SU-DHL-6 (cell line): ENCODE data around the gene BRI3.

Source experiments
- EZH2phosphoT487 ChIP-seq: fragments of 200-600 bp; sonication (generic), shearing (Covaris generic); conservative IDR thresholded peaks from 2 replicates; pipeline ENCODE4 v1.6.1; 2018; ENCODE audit warnings: mild to moderate bottlenecking, antibody characterized with exemption, low read length, moderate library complexity, mixed read lengths
- TF ChIP-seq, protein P1 (sequence below): fragments of 200-600 bp; sonication (generic); IDR thresholded peaks from one replicate; pipeline ENCODE4 v1.5.1; 2017; ENCODE audit warnings: antibody characterized with exemption, mild to moderate bottlenecking, low read length, moderate library complexity; ENCODE audit not compliant: insufficient read depth, poor library complexity, severe bottlenecking

DNA sequence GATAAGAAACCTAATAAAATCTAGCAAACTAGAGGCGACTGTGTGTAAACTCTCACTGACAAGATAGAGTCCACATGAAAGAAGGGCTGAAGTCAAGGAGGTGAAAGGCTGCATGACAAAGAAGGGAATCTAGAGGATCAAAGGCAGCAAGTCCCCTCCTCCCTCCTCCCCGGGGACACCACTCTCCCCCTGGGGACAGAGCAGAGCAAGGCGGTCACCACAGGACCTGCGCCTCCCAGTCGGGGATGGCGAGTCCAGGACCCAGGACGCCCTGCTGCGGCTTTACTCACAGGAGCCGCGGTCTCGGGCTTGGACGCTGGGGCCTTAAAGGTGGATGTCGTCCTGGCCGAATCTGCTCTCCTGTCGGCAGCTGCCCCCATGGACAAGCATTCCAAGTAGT lies 22.4 kb downstream of the BRI3 start:
- TF ChIP-seq, protein P1, sequence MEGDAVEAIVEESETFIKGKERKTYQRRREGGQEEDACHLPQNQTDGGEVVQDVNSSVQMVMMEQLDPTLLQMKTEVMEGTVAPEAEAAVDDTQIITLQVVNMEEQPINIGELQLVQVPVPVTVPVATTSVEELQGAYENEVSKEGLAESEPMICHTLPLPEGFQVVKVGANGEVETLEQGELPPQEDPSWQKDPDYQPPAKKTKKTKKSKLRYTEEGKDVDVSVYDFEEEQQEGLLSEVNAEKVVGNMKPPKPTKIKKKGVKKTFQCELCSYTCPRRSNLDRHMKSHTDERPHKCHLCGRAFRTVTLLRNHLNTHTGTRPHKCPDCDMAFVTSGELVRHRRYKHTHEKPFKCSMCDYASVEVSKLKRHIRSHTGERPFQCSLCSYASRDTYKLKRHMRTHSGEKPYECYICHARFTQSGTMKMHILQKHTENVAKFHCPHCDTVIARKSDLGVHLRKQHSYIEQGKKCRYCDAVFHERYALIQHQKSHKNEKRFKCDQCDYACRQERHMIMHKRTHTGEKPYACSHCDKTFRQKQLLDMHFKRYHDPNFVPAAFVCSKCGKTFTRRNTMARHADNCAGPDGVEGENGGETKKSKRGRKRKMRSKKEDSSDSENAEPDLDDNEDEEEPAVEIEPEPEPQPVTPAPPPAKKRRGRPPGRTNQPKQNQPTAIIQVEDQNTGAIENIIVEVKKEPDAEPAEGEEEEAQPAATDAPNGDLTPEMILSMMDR, result no peak
- no peak for TF ChIP-seq EZH2phosphoT487
